Natural killer cell (primary cell): ENCODE data around the gene MACIR. TPM values are rescaled to one million over a fixed set of nuclear protein-coding genes. Genes with fewer than 3 reads are reported as not detected.
A peak's percentile ranks its signal among the peaks of the same experiment; 100 is the strongest.

ENCODE experiments used
- ATAC-seq, 3 donors: fragments of 150-1000 bp in 2 of 3; fragments of 200-7000 bp in 1 of 3; cut with Tn5 transposase; 1 replicate in 1 of 3; 2 replicates in 2 of 3; pipeline ENCODE4 v1.10.0; 2021; ENCODE audit warnings: mild to moderate bottlenecking in 2 of 3, moderate library complexity in 2 of 3
- DNase-seq, 2 donors: peaks; one replicate each; pipeline versions ENCODE4 v3.0.0 to v3.0.0-alpha.2; 2013 to 2021; ENCODE audit warnings: mixed read lengths in 1 of 2
- H3K27ac ChIP-seq: one replicate; pipeline ENCODE4 v1.5.1; 2013; ENCODE audit warnings: mild to moderate bottlenecking, low read length
- H3K27me3 ChIP-seq: one replicate; pipeline ENCODE4 v1.6.1; 2013; ENCODE audit warnings: low read length; ENCODE audit not compliant: control insufficient read depth, insufficient read depth
- H3K36me3 ChIP-seq: one replicate; pipeline ENCODE4 v1.6.1; 2013; ENCODE audit warnings: low read length; ENCODE audit not compliant: control insufficient read depth, insufficient read depth
- H3K4me1 ChIP-seq: one replicate; pipeline ENCODE4 v1.6.1; 2013; ENCODE audit warnings: low read length; ENCODE audit not compliant: control insufficient read depth, insufficient read depth
- H3K4me3 ChIP-seq: one replicate; pipeline ENCODE4 v1.5.1; 2013; ENCODE audit warnings: low read length
- H3K9me3 ChIP-seq: one replicate; pipeline ENCODE4 v1.6.1; 2013; ENCODE audit warnings: low read length; ENCODE audit not compliant: control insufficient read depth, insufficient read depth
- H3K27ac Mint-ChIP-seq, 2 donors: one replicate each; pipeline ENCODE4 v1.8.0; 2022; ENCODE audit warnings: mild to moderate bottlenecking in 2 of 2, mixed read lengths in 2 of 2, moderate library complexity in 1 of 2
- H3K27me3 Mint-ChIP-seq, 2 donors: one replicate each; pipeline ENCODE4 v1.8.0; 2022; ENCODE audit warnings: low read depth in 2 of 2, mixed read lengths in 2 of 2
- H3K36me3 Mint-ChIP-seq: one replicate; pipeline ENCODE4 v1.8.0; 2022; ENCODE audit warnings: mixed read lengths
- H3K4me1 Mint-ChIP-seq, 2 donors: one replicate each; pipeline ENCODE4 v1.8.0; 2022; ENCODE audit warnings: mixed read lengths in 2 of 2
- H3K4me3 Mint-ChIP-seq: one replicate; pipeline ENCODE4 v1.8.0; 2022; ENCODE audit warnings: mild to moderate bottlenecking, moderate library complexity, mixed read lengths
- H3K9me3 Mint-ChIP-seq, 2 donors: one replicate each; pipeline ENCODE4 v1.8.0; 2022; ENCODE audit warnings: mixed read lengths in 2 of 2
- CTCF ChIP-seq: fragments of 200-600 bp; IDR thresholded peaks from one replicate; pipeline ENCODE4 v1.8.0; 2022; ENCODE audit warnings: antibody characterized with exemption
- WGBS: methylation state at CpG from one replicate; pipeline ENCODE4 v1.1.7; 2013; ENCODE audit warnings: missing lambda C conversion rate; ENCODE audit not compliant: insufficient coverage; 5-methylcytosine and 5-hydroxymethylcytosine counted together
- intact Hi-C: fragments of 100-400 bp; cut with micrococcal nuclease; formaldehyde crosslinking; loops from one replicate; pipeline ENCODE4 v1.14.2; 2022
- total RNA-seq, 4 donors: library from RNA; stranded (reverse); fragments of 120-200 nt in 1 of 4; gene quantifications; one replicate each; pipeline versions ENCODE4 v1.2.3 to v1.2.4, GENCODE V29; 2013 to 2022

MACIR gene
- total RNA-seq, 3 donors from 2014 or later (not counting 1 experiment from before 2014, with no cell fraction given), result 1.5 to 5.3 (median 2.7) TPM

DNA sequence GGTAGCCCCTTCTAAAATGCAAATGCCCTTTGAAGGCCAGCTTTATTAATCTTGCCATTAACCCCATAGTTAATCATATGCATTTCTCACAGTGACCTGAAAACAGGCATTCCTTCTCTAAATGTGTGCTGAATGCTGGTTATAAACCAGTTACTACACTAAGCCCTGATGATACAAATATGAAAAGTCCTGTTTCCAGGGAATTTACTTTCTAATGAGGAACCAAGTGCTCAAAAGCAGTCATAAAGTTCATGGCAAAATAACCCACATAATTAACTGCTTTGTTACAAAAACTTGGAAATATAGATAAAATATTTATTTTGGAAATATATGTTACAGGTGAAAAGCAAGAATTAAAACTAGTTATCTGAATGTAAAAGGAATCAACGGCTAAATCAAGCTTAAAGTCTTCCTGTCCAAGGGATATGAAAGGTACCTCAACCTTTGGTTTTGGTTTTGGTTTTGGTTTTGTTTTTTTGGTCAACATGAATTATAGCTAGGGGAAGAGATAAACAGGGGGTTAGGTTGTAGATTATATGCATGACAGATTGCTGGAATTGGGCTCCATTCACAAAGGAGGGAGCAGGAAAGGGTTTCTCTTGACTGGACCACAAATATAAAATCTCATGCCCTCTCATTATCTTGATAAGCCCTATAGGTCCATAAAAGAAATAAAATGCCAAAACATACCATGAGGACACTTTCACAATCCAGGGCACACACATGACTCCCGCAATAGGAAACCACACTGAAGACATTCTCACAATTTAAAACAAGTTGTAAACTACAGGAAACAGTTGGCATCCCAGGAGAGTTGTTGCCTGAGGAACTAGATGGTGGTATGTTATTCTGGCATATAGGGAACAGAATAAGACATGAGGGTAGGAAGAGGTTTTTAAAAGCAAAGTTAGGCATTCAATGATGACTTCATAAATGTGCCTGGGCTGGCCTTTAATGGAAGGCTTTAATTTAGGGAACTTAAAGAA is 46.7 kb upstream of the MACIR start:
- Mint-ChIP-seq H3K9me3 (no peaks in the 10 kb centered on the region), H3K4me3 (peak overlapping the region; percentile 73), H3K36me3 (no peaks in the 10 kb centered on the region), H3K27ac (peak overlapping the region; percentile 73 to 85), H3K27me3 (no peaks in the 10 kb centered on the region), H3K4me1 (peaks cover 19 to 21% of the 10 kb centered on the region in 2 donors)
- H3K27me3 ChIP-seq, result no peaks in the 10 kb centered on the region
- H3K36me3 ChIP-seq, result no peaks in the 10 kb centered on the region
- intact Hi-C loops, result no loop called here
- H3K4me1 ChIP-seq, result no peaks in the 10 kb centered on the region
- DNase-seq, result peak in 1 of 2 donors; percentile 28
- H3K9me3 ChIP-seq, result no peaks in the 10 kb centered on the region
- peak; percentile 64 to 93 (median 80) for ATAC-seq
- peak overlapping the region; percentile 11 for H3K4me3 ChIP-seq
- WGBS, result 0% methylated on average over 2 of the region's 2 CpGs
- peak overlapping the region; percentile 47 for H3K27ac ChIP-seq
- no peak for TF ChIP-seq CTCF

- H3K9me3 ChIP-seq, result no peaks in the 10 kb centered on the region
- ATAC-seq (no peak), DNase-seq (no peak)
- no peak overlapping the region for H3K4me3 Mint-ChIP-seq
- H3K27me3 Mint-ChIP-seq, result no peaks in the 10 kb centered on the region
- H3K27ac Mint-ChIP-seq, result no peak overlapping the region
- H3K27ac ChIP-seq, result no peak overlapping the region
- 6% methylated on average over 2 of the region's 2 CpGs for WGBS
- no peaks in the 10 kb centered on the region for H3K9me3 Mint-ChIP-seq
- TF ChIP-seq CTCF, result no peak
- H3K27me3 ChIP-seq, result no peaks in the 10 kb centered on the region
- peaks cover 18% of the 10 kb centered on the region in 2 donors for H3K4me1 Mint-ChIP-seq
- no peak overlapping the region for H3K4me3 ChIP-seq
- intact Hi-C loops, result no loop called here
- H3K4me1 ChIP-seq, result no peaks in the 10 kb centered on the region
- H3K36me3 Mint-ChIP-seq, result no peaks in the 10 kb centered on the region
- H3K36me3 ChIP-seq, result no peaks in the 10 kb centered on the region
Measured at GRCh38 chr5:103216137-103216536, 42.4 kb upstream of the MACIR start.

DNA sequence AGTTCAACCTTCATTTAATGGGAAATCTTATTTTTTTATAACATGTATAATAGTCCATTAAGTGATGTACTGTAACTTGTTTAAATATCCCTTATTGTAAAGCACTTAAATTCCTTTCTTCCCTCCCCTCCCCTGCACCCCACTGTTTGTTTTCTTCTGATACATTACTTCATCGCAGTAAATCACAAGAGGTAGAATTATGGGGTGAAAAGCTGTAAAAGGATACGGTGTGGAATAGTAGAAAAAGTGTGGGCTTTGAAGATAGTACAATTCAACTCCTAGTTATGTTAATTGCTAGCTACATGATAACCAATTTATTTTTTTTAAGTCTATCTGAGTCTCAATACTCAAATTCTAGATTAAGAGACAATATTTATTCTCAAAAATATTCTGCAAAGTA is 41.9 kb upstream of the MACIR start:
- TF ChIP-seq CTCF, result no peak
- no peaks in the 10 kb centered on the region for H3K36me3 ChIP-seq
- no peaks in the 10 kb centered on the region for H3K27me3 ChIP-seq
- peaks cover 13% of the 10 kb centered on the region in 2 donors for H3K4me1 Mint-ChIP-seq
- H3K4me3 ChIP-seq, result no peak overlapping the region
- no peaks in the 10 kb centered on the region for H3K9me3 ChIP-seq
- no CpG with 5 or more reads among the region's 2 CpGs for WGBS
- intact Hi-C loops, result no loop called here
- H3K27ac ChIP-seq, result no peak overlapping the region
- H3K27ac Mint-ChIP-seq, result no peak overlapping the region
- H3K9me3 Mint-ChIP-seq, result no peaks in the 10 kb centered on the region
- no peak overlapping the region for H3K4me3 Mint-ChIP-seq
- ATAC-seq (no peak), DNase-seq (no peak)
- H3K27me3 Mint-ChIP-seq, result no peaks in the 10 kb centered on the region
- H3K4me1 ChIP-seq, result no peaks in the 10 kb centered on the region
- no peaks in the 10 kb centered on the region for H3K36me3 Mint-ChIP-seq
